HG02938 (cell line): ENCODE measurements around the gene MBOAT2.
"Not testable (repeated sequence)": the region's sequence is repeated elsewhere in the genome, so short reads cannot be mapped to it uniquely, and the experiment has no call there.

Source experiments
- ATAC-seq: cut with Tn5 transposase; IDR thresholded peaks from one replicate; pipeline ENCODE4 v1.9.1; 2021; ENCODE audit warnings: mild to moderate bottlenecking, moderate library complexity; ENCODE audit not compliant: unreplicated experiment

The MBOAT2 gene

DNA sequence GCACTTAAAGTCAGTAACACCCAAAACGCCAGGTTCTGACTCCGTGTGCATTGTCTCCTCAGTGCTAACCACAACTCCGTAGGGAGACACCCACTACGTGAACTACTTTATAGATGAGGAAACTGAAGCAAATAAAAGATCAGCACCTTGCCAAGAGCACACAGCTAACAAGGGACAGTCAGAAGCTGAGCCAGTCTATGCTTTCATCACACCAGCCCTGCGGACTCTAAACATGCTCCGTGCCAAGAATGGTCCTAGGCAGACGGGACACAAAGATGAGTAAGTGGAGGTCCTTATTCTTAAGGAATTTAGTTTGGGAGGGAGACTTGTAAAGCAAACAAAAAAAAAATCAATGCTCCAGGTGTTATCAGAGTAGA, 9.6 kb downstream of the MBOAT2 start:
- ATAC-seq, result no peak

GRCh38 chr2:8993196-8993901, 10.1 kb downstream of the MBOAT2 start:
- no peak for ATAC-seq

GRCh38 chr2:8992643-8993042, 10.8 kb downstream of the MBOAT2 start:
- no peak for ATAC-seq

GRCh38 chr2:8989536-8990079, 13.9 kb downstream of the MBOAT2 start:
- no peak for ATAC-seq

DNA sequence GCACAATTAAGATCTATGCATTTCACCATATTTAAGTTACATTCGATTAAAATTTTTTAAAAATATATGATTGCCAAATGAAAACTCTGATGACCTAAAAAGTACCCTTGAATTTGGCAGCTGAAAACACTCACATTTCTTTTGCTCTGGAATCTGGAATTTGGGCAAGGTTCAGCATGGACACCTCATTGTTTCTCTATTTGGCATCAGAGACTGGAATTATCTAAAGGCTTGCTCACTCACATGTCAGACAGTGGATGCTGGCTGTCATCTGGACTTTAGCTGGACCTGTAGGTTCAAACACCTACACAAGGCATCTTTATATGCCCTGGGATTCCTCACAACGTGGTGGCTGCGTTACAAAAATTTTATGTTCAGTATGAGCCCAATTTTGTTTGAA, 16.1 kb downstream of the MBOAT2 start:
- no peak for ATAC-seq

- no peak for ATAC-seq
Observed at GRCh38 chr2:8986327-8986976, 17.0 kb downstream of the MBOAT2 start.

DNA sequence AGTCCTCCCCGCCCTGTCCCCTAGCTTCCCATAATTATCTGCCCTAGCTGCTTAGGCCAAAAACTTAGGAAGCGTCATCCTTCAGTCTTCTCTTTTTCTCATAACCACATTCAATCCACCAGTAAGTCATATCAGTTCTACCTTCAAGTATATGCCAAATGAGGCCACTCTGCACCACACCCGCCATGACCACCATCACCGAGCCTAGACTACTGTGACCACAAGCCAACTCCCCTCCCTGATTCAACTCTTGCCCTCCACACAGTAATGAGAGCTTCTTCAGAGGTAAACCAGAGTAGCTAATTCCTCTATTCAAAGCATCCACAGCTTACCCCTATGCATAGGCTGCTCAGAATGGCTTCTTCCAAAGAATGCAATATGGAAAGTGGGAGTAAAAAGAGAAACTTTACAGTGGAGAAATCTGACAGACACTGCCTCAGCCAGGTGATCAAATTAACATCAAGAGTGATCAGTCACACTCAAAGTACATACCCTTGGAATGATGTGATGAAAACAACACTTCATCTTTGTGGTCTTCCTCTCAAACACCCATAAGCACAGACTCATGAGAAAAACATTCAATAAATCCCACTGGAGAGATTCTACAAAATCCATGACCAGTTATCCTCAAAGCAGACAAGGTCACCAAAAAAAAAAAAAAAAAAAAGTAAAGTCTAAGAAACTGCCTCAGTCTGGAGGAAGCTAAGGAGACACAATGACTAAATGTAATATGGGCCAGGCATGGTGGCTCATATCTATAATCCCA, 17.7 kb downstream of the MBOAT2 start:
- no peak for ATAC-seq

GRCh38 chr2:8984855-8985254, 18.6 kb downstream of the MBOAT2 start:
- ATAC-seq, result no peak

DNA sequence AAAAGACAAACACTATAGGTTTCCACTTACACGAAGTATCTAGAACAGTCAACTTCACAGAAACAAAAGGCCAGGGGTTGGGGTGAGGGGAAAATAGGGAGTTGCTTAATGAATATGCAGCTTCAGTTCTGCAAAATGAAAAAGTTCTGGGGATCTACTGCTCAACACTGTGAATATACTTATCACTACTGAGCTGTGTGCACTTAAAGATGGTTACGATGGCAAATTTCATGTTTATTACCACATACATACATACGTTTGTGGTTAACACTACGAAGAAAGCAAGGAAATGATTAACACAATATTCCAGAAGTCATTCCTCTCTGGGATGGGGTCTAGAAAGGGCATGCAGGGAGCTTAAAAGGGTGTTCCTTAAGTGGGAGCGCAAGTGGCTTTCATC, 19.3 kb downstream of the MBOAT2 start:
- ATAC-seq, result no peak

DNA sequence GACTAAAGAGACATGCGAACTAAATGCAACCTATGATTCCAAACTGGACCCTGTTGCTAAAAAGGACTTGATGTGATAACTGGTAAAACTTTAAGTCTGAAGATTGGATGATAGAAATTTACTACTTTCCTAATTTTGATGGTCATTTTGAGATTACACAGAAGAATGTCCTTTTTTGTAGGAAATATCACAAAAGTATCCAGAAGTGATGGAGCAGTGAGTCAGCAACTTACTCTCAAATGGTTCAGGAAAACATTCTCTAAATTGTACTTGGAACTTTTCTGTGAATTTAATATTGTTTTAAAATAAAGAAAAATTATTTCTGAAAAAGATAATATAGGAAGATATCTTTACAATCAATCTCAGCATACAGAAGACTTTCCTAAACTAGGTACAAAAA, 19.9 kb downstream of the MBOAT2 start:
- ATAC-seq, result no peak

GRCh38 chr2:8981876-8982275, 21.6 kb downstream of the MBOAT2 start:
- no peak for ATAC-seq

- no peak for ATAC-seq
Observed at GRCh38 chr2:8980096-8980495, 23.4 kb downstream of the MBOAT2 start.

GRCh38 chr2:8977758-8978157, 25.7 kb downstream of the MBOAT2 start:
- no peak for ATAC-seq

DNA sequence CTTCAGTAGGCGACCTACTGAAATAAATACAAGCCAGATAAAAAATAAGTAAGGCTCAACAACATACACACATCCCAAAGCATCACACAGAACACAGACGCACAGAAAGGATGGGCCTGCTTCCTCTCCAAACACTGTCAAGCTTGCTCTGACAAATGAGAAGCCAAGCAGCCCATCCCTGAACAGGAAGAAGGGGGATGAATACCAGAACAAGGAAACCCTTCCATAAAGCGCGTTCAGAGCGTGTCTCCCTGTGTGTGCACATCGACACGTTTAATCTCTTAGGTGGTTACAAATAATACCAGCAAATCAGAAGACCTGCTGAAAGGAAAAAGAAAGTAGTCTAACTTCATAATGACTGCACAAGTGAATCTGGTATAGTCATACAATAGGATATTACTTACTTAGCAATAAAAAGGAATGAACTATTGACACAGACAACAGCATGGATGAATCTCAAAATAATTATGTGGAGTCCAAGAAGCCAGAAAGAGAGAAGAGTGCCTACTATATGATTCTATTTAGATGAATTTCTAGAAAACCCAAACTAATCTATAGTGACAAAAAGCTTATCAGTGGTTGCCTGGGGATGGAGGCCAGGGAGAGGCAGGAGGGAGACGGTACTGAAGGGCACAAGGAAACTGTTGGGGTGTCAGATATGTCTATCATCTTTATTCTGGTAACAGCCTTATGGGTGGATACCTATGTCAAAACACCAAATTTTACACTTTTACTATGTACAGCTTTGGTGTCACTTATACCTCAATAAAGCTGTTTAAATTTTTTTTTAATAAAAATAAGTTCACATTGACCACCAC, 26.8 kb downstream of the MBOAT2 start:
- ATAC-seq, result no peak

GRCh38 chr2:8974016-8974415, 29.5 kb downstream of the MBOAT2 start:
- no peak for ATAC-seq

GRCh38 chr2:8973017-8973416, 30.5 kb downstream of the MBOAT2 start:
- ATAC-seq, result not testable (repeated sequence)

DNA sequence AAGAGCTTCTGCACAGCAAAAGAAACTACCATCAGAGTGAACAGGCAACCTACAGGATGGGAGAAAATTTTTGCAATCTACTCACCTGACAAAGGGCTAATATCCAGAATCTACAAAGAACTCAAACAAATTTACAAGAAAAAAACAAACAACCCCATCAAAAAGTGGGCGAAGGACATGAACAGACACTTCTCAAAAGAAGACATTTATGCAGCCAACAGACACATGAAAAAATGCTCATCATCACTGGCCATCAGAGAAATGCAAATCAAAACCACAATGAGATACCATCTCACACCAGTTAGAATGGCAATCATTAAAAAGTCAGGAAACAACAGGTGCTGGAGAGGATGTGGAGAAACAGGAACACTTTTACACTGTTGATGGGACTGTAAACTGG, 30.9 kb downstream of the MBOAT2 start:
- not testable (repeated sequence) for ATAC-seq

GRCh38 chr2:8969348-8969747, 34.1 kb downstream of the MBOAT2 start:
- not testable (repeated sequence) for ATAC-seq

- ATAC-seq, result no peak
Observed at GRCh38 chr2:8966123-8966908, 37.2 kb downstream of the MBOAT2 start.
